Measurements from ENCODE around the gene SKAP1.

SKAP1 gene

DNA sequence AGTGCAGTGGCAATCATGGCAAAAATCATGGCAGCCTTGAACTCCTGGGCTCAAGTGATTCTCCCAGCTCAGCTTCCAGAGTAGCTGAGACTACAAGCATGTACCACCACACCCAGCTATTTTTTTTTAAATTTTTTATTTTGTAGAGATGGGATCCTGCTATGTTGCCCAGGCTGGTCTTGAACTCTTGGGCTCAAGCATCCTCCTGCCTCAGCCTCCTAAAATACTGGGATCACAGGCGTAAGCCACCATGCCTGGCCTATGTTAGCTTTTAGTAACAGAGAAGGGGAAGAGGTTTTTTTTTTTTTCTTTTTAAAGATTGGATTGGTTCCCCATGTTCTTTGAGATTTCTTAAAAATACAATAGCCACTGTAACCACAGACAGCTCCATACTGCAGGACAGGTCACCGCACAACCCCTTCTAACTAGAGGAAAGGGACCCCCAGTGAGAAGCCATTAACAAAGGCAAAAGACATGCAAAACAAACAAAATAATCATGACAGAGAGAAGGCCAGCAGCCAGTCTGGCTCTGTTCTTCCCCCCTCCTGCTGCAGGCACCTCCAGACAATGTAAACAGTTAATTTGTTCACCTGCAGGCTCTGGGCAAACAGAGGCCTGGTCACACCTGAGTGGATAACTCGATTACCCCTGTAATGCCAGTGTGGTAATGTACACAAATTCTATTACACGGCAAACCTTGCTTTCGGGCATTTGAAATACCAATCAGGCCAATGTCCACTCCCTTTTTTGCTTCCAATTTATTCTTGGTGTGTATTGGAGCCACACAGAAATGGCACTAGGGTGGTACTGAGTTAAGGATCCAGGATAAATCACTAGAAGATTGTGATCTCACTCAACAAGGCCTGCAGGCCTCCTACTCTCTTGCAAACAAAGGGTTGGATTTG lies 269.6 kb downstream of the SKAP1 start:
- DNase-seq (ENCODE audit: low read depth in 1 of 2, low spot score in 1 of 2), result peak; percentile 83 to 89
- TF ChIP-seq JUND (IDR thresholded peaks at IDR 0.05; ENCODE audit: low read depth), result no peak
- in situ Hi-C loops (cut with HindIII; ENCODE audit: low pct_unique_long_range_greater_than_20kb, low sequenced_read_pairs), result no loop called here

DNA sequence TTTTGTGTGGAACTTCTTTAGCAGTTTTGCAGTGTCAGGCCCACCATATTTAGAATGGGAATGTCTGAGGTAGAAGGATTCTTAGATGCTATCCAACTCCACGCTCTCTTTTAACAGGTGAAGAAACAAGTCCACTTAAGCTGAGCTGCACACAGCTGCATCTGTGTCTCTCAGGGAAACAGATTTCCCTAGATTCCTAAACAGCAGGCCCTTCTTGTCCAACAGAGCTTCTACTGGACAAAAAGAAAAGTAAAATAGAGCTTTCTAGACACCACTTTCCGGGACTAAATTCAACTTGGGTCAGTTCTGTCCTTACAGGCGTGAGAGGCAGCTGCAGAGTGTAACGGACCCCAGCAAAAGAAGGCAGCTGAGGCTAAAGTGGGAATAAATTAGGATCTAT lies 270.8 kb downstream of the SKAP1 start:
- TF ChIP-seq JUND (IDR thresholded peaks at IDR 0.05; ENCODE audit: low read depth), result no peak

DNA sequence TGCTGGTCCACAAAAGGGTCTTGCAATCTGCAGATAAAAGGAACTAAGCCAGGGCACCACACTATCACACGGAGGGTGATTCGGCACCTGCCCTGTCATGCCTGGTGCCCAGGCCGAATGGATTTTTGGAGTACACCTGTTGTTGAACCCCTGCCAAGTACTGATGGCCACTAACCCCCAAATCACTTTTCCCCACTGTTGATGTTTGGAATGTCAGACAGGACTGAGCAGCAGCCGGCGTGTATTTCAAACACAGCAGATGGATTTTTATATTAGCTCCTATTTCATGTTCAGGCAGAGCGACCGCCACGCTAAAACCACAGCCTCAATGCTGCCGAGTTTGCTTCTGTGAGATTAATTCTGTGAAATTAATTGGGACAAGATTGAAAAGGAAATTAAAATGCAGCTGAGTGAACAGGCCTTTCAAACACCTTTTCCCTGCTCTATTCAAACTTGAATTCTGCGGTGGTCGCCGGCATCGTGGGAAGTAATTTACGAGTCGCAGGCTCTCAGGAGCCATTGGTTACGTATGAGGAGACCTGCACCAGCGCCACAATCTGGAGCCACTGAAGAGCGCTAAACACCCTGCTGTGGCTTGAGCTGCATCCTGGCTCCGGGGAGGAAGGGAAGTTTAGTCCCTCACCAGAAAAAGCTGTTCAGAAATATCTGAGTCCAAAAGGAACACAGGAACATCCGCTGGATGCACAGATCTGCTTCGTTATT lies 274.0 kb downstream of the SKAP1 start:
- no peak for TF ChIP-seq JUND (IDR thresholded peaks at IDR 0.05; ENCODE audit: low read depth)
- in situ Hi-C loops (cut with HindIII; ENCODE audit: low pct_unique_long_range_greater_than_20kb, low sequenced_read_pairs), result no loop called here
- no peak for DNase-seq (ENCODE audit: low read depth in 1 of 2, low spot score in 1 of 2)

More for the DNA sequence above, 270.8 kb downstream of the SKAP1 start:
- in situ Hi-C loops (cut with HindIII; ENCODE audit: low pct_unique_long_range_greater_than_20kb, low sequenced_read_pairs), result no loop called here
- DNase-seq (ENCODE audit: low read depth in 1 of 2, low spot score in 1 of 2), result no peak

DNA sequence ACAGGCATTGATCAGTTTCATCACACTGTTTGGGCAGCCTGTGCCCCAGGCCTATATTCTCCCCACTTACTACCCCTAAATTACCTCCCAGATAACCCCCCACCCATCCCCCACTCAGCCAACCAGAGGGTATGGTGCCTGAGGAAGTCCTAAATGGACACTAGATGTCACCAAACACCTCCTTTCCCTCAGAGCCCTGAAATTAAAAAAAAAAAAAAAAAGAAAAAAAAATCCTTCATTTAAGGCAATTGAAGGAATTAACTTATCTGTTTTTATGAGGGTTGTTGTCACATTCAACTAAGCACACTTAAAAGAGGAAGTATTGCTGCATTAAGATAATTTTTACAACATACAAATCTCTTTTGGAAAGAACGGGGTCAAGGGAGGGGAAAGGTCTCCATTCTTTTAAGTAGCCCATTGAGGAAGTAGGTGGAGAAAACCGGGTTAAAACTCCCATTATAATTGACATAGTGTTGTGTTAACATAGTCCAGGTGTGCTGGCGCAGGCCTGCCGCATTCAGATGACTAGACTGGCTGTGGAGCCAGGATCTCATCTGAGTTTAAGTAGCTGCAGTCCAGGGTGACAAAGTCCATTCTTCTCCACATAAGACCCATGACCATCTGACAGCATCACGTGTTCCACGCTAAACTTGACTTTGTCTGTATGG lies 276.2 kb downstream of the SKAP1 start:
- no peak for TF ChIP-seq JUND (IDR thresholded peaks at IDR 0.05; ENCODE audit: low read depth)
- peak; percentile 58 to 62 for DNase-seq (ENCODE audit: low read depth in 1 of 2, low spot score in 1 of 2)
- in situ Hi-C loops (cut with HindIII; ENCODE audit: low pct_unique_long_range_greater_than_20kb, low sequenced_read_pairs), result no loop called here

DNA sequence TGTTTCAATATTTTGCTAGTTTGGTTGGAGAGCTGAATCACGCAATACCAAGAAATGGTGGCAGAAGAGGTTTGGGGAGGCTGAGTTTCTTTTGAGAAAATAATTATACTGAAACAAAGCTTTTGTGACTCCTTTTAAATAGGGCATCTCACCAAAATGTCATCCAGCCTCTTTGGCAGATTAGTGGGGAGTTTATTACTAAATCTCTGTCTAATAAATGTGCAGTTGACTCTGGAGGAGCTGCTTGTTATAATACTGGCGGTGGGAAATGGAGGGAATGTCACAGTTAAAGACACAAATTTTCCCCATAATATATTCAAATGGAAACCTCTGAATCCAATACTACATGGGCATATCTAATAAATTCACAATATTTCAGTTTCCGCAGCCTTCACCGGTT lies 277.7 kb downstream of the SKAP1 start:
- DNase-seq (ENCODE audit: low read depth in 1 of 2, low spot score in 1 of 2), result no peak
- in situ Hi-C loops (cut with HindIII; ENCODE audit: low pct_unique_long_range_greater_than_20kb, low sequenced_read_pairs), result no loop called here
- TF ChIP-seq JUND (IDR thresholded peaks at IDR 0.05; ENCODE audit: low read depth), result no peak

DNA sequence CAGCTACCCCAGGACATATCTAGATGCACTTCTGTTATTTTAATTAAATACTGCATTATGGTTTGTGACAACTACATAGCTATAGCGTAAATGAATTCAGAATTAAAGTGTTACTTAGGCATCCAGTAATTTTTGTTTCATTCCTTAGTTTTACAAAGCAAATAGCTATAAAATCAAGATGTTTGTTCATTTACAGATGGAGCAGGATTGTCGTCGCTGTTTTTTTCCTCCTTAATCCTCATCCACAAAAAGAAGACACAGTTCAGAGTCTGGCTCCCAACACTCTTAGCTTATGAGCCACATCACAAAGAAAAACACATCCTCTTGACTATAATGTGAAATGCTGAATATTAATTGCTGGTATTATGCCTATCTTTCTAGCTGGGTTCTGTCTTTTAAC lies 278.8 kb downstream of the SKAP1 start:
- no peak for DNase-seq (ENCODE audit: low read depth in 1 of 2, low spot score in 1 of 2)
- TF ChIP-seq JUND (IDR thresholded peaks at IDR 0.05; ENCODE audit: low read depth), result no peak
- in situ Hi-C loops (cut with HindIII; ENCODE audit: low pct_unique_long_range_greater_than_20kb, low sequenced_read_pairs), result no loop called here

DNA sequence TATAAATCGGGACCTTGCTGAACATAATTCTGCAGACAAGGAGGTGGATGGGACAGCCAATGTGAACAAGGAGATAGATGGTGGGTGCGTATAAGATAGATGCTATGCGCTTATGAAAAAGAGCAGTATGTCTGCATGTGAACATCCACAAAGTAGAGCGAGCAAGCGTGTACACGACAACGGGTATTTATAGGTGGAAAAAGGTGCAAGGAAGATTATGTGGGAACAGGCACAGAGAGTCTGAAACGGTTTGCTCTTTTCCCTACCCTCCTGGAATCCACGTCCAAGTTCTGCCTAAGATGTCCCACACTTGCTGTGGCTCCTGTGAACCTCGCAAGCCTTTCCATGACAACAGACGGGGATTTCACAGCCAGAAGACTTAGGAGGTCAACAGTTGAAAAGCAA lies 279.4 kb downstream of the SKAP1 start:
- in situ Hi-C loops (cut with HindIII; ENCODE audit: low pct_unique_long_range_greater_than_20kb, low sequenced_read_pairs), result no loop called here
- no peak for TF ChIP-seq JUND (IDR thresholded peaks at IDR 0.05; ENCODE audit: low read depth)
- DNase-seq (ENCODE audit: low read depth in 1 of 2, low spot score in 1 of 2), result no peak

DNA sequence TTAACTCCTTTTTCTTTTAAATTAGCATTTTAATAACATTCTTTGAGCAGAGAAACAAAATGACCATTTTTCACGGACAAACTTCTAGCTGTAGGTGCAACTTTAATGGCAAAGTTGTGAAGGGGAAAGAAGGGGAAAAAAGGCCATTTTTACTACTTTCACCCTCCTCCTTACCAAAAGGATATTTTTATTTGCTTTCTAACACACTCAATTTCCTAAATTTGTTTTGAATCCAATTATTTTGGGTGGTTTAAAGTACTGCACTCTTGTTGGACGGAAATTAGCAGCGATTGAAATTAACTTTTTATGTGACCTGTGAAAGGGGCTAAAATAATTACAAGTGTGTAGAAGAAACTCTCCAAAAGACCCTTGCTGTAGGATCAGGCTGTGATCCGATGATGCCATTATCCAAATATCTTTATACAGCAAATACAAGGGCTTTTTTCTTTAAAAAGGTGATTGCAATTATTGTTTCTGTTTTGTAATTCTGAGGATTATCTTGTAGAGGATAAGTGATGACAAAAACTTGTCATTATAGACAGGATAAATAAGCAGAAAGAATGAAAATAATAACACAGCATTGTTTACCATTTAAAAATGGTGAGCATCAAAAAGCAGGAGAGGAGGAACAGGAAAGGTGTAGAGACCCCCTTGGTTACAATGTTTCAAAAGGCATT lies 280.1 kb downstream of the SKAP1 start:
- TF ChIP-seq JUND (IDR thresholded peaks at IDR 0.05; ENCODE audit: low read depth), result no peak
- DNase-seq (ENCODE audit: low read depth in 1 of 2, low spot score in 1 of 2), result no peak
- in situ Hi-C loops (cut with HindIII; ENCODE audit: low pct_unique_long_range_greater_than_20kb, low sequenced_read_pairs), result no loop called here

DNA sequence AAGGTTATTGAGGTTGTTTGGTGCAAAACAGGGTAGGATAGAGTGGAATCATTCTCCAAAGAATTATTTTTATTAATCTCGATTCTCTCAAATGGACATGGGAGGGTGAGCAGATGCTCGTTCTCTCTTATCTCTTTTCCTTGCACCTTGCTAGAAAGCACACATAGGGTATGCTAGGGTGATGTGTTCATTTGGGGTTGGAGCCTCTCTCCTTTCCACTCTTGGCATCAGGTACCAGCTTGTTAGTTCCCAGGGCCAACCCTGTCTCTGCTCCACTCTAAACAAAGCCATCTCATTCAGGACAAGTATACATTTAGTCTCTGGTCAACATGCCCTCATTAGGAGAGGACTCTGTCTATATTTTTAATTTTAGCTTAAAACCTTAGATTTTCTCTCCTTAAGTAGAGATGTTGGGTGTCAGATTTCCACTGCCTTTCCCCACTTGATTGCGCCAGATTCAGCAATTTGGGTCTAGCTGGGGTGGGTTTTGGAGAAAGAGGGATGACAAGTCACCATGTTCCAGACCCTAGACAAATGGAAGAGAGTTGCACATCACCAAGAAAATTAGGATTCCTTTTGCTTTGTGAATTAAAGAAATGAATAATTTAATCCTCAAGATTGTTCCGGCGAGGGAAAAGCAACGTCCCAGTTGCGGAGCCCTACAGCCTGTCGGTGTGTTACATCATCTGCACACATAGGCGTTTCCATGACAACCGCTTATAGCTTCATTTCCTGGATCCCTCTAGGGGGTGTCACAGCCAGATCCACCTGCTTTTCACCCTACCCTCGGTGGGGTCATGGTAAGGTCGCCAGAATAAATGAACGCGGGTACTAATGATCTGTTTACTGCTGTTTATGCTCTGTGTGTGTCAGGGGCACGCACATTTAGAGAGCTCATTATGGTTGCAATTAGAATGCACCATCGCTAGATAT lies 280.9 kb downstream of the SKAP1 start:
- TF ChIP-seq JUND (IDR thresholded peaks at IDR 0.05; ENCODE audit: low read depth), result no peak
- in situ Hi-C loops (cut with HindIII; ENCODE audit: low pct_unique_long_range_greater_than_20kb, low sequenced_read_pairs), result no loop called here
- no peak for DNase-seq (ENCODE audit: low read depth in 1 of 2, low spot score in 1 of 2)

DNA sequence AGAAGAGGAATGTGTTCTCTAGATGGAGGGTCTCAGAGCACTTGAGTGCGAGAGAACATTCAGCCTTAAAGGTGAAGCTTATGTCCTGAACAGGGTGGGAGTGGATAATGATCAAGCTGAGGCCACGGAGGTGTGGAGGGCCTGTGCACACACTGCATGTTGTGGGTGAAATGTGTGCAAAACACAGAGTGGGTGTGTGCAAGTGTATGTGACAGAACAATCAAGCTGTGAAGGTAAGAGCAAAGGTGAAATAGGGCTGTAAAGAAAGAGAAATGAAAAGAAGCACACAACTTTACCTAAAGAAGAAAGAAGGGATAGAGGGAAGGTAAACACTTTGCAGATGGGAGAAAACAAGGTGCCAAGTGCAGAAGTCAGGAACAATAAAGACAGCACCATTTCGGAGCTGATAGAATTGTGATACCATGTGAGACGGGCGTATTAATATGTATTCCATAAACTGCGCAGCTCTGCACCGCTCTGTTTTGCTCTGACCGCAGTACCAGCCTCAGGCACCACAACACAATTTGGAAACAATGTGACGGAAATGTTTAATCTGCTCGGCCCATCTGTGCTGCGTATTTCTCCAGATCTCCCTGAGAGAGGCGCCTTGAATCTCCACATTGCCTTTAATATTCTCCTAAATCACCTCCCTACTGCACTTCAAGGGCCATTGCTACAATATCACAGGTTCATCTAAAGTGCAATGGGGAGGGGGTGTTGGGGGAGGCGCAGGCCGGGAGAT lies 281.8 kb downstream of the SKAP1 start:
- peak; percentile 55 to 64 for DNase-seq (ENCODE audit: low read depth in 1 of 2, low spot score in 1 of 2)
- in situ Hi-C loops (cut with HindIII; ENCODE audit: low pct_unique_long_range_greater_than_20kb, low sequenced_read_pairs), result no loop called here
- TF ChIP-seq JUND (IDR thresholded peaks at IDR 0.05; ENCODE audit: low read depth), result no peak

Data from T47D (cell line).